Measurements from ENCODE around the gene PCK1.

Gene PCK1

DNA sequence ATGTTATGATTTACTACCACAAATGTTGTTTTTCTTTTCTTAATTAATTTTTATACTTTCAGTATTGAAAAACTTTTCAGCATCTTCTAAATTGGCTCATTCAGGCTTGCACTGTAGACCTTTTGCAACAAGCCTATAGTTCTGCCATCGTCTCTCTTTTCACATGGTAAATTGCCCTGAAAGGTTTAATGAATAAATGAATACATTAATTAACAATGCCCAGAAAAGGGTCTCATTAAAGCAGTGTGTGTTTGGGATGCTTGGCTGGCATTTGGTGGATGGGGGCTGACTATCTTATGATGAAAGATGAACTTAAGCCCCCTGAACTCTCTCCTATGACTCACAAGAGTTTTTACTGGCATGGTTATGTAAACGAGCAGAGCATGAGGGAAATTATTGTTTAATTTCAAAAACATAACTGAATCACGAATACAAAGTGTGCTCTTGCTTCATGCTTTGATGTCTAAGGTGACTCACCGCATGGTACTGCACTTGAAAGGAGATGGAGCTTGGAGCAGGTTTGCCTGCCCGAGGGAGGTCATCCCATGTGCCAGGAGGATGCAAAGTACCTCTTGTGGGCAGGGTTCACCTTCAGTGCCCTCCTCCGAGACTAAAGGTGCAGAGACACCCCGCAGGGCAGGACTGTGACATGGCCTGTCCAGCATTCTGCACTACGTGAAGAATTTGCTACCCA lies 13.8 kb upstream of the PCK1 start:
- H3K9me3 ChIP-seq (ENCODE audit: insufficient read depth, low read length) = no peaks in the 10 kb centered on the region
- H2AFZ ChIP-seq (ENCODE audit: low read depth, low read length) = no peak overlapping the region
- 0 out of 2 replicates have a peak, but pooled peaks cover 5% of the 10 kb centered on the region for H4K20me1 ChIP-seq (ENCODE audit: insufficient read depth, low read length)
- H3K36me3 ChIP-seq (replicated peaks; ENCODE audit: low read depth, low read length) = no peaks in the 10 kb centered on the region
- no peaks in the 10 kb centered on the region for H3K79me2 ChIP-seq (ENCODE audit: low read length)
- no peak overlapping the region for H3K4me3 ChIP-seq (ENCODE audit: low read length)
- H3K4me2 ChIP-seq (ENCODE audit: low read length) = no peak overlapping the region
- H3K9ac ChIP-seq (ENCODE audit: low read length) = no peak overlapping the region
- peaks cover 88% of the 10 kb centered on the region for H3K27me3 ChIP-seq (ENCODE audit: low read depth, low read length)
- H3K4me1 ChIP-seq (ENCODE audit: low read length) = no peaks in the 10 kb centered on the region
- TF ChIP-seq, protein P1, sequence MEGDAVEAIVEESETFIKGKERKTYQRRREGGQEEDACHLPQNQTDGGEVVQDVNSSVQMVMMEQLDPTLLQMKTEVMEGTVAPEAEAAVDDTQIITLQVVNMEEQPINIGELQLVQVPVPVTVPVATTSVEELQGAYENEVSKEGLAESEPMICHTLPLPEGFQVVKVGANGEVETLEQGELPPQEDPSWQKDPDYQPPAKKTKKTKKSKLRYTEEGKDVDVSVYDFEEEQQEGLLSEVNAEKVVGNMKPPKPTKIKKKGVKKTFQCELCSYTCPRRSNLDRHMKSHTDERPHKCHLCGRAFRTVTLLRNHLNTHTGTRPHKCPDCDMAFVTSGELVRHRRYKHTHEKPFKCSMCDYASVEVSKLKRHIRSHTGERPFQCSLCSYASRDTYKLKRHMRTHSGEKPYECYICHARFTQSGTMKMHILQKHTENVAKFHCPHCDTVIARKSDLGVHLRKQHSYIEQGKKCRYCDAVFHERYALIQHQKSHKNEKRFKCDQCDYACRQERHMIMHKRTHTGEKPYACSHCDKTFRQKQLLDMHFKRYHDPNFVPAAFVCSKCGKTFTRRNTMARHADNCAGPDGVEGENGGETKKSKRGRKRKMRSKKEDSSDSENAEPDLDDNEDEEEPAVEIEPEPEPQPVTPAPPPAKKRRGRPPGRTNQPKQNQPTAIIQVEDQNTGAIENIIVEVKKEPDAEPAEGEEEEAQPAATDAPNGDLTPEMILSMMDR (IDR thresholded peaks at IDR 0.05; ENCODE audit: low read depth, low read length) = no peak
- no peak for TF ChIP-seq EZH2phosphoT487 (IDR thresholded peaks at IDR 0.05; ENCODE audit: low read depth)
- no peak overlapping the region for H3K27ac ChIP-seq (ENCODE audit: low read length)

DNA sequence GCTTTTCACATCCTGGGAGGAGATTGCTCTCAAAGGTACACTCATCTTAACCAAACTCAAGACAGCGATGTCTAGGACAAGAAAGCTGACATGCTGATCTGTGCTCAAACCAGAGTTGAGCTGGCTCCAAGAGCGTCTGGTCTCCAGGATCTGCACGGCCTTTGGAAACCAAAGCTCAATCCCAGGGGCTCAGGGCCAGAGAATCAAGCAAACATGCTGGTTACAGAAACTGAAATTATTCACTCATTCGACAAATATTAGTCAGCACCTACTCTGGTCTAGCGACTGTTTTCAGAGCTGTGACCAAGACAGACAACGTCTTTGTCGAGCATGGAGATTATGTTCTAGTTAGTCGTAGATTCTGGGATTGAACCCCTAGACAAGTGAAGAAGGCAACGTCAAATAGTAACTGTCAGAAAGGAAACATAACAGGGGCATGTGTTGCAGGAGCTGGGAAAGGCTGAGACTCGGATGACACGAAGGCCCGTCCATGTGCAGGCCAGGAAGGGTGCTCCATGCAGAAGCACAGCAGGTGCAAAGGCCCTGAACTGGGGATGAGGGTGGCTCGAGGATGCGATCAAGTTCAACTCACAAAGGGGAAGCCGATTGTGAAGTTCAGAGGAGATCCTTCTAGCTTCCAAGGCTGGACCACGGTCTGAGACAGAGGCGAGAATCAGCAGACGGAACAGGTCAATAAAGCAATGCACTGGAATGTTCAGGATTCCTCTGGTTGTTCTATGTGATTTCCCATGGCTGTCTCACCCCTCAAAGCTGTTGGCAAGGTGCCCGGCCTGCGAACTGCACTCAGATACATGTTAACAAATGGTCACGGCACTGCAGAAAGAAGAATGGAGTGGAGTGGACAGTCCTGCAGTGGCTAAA lies 12.5 kb upstream of the PCK1 start:
- no peaks in the 10 kb centered on the region for H3K79me2 ChIP-seq (ENCODE audit: low read length)
- H2AFZ ChIP-seq (ENCODE audit: low read depth, low read length) = no peak overlapping the region
- H3K27ac ChIP-seq (ENCODE audit: low read length) = no peak overlapping the region
- no peak overlapping the region for H3K4me3 ChIP-seq (ENCODE audit: low read length)
- 0 out of 2 replicates have a peak, but pooled peaks cover 5% of the 10 kb centered on the region for H4K20me1 ChIP-seq (ENCODE audit: insufficient read depth, low read length)
- TF ChIP-seq, protein P1 (IDR thresholded peaks at IDR 0.05; ENCODE audit: low read depth, low read length) = no peak
- no peak for TF ChIP-seq EZH2phosphoT487 (IDR thresholded peaks at IDR 0.05; ENCODE audit: low read depth)
- no peaks in the 10 kb centered on the region for H3K36me3 ChIP-seq (replicated peaks; ENCODE audit: low read depth, low read length)
- H3K9me3 ChIP-seq (ENCODE audit: insufficient read depth, low read length) = no peaks in the 10 kb centered on the region
- H3K9ac ChIP-seq (ENCODE audit: low read length) = no peak overlapping the region
- no peaks in the 10 kb centered on the region for H3K4me1 ChIP-seq (ENCODE audit: low read length)
- peaks cover 88% of the 10 kb centered on the region for H3K27me3 ChIP-seq (ENCODE audit: low read depth, low read length)
- H3K4me2 ChIP-seq (ENCODE audit: low read length) = no peak overlapping the region

DNA sequence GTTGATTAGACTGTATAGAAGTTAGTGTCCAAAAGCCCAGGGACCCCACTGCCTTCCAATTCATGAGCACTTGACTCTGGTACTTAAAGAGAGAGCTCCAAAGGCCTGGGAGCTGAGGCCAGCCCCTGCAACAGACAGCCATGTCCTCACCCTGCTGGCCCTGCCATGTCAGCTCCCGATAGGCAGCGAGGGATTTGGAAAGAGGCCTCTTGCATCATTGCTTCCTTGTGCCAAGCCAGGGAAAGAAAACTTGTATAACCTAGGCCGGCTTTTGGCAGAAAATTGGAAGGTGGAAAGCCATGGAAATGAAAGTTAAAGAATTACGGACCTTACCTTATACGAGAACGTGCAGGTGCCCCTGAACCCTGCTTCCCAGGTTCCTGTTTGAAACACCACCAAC lies 8.4 kb upstream of the PCK1 start:
- H3K4me2 ChIP-seq (ENCODE audit: low read length) = no peak overlapping the region
- no peak overlapping the region for H3K27ac ChIP-seq (ENCODE audit: low read length)
- H4K20me1 ChIP-seq (ENCODE audit: insufficient read depth, low read length) = 0 out of 2 replicates have a peak, but pooled peaks cover 5% of the 10 kb centered on the region
- H3K27me3 ChIP-seq (ENCODE audit: low read depth, low read length) = peaks cover 86% of the 10 kb centered on the region
- H3K4me3 ChIP-seq (ENCODE audit: low read length) = no peak overlapping the region
- TF ChIP-seq, protein P1 (IDR thresholded peaks at IDR 0.05; ENCODE audit: low read depth, low read length) = no peak
- TF ChIP-seq EZH2phosphoT487 (IDR thresholded peaks at IDR 0.05; ENCODE audit: low read depth) = no peak
- H3K4me1 ChIP-seq (ENCODE audit: low read length) = no peaks in the 10 kb centered on the region
- H3K9ac ChIP-seq (ENCODE audit: low read length) = no peak overlapping the region
- no peaks in the 10 kb centered on the region for H3K9me3 ChIP-seq (ENCODE audit: insufficient read depth, low read length)
- H2AFZ ChIP-seq (ENCODE audit: low read depth, low read length) = no peak overlapping the region
- H3K79me2 ChIP-seq (ENCODE audit: low read length) = no peaks in the 10 kb centered on the region
- H3K36me3 ChIP-seq (replicated peaks; ENCODE audit: low read depth, low read length) = no peaks in the 10 kb centered on the region

- H3K4me1 ChIP-seq (ENCODE audit: low read length) = no peaks in the 10 kb centered on the region
- no peak overlapping the region for H3K27ac ChIP-seq (ENCODE audit: low read length)
- TF ChIP-seq EZH2phosphoT487 (IDR thresholded peaks at IDR 0.05; ENCODE audit: low read depth) = no peak
- TF ChIP-seq, protein P1 (IDR thresholded peaks at IDR 0.05; ENCODE audit: low read depth, low read length) = no peak
- H3K4me2 ChIP-seq (ENCODE audit: low read length) = no peak overlapping the region
- no peak overlapping the region for H3K9ac ChIP-seq (ENCODE audit: low read length)
- no peaks in the 10 kb centered on the region for H4K20me1 ChIP-seq (ENCODE audit: insufficient read depth, low read length)
- H3K27me3 ChIP-seq (ENCODE audit: low read depth, low read length) = peaks cover 86% of the 10 kb centered on the region
- no peaks in the 10 kb centered on the region for H3K79me2 ChIP-seq (ENCODE audit: low read length)
- no peaks in the 10 kb centered on the region for H3K9me3 ChIP-seq (ENCODE audit: insufficient read depth, low read length)
- H2AFZ ChIP-seq (ENCODE audit: low read depth, low read length) = no peak overlapping the region
- H3K36me3 ChIP-seq (replicated peaks; ENCODE audit: low read depth, low read length) = no peaks in the 10 kb centered on the region
- no peak overlapping the region for H3K4me3 ChIP-seq (ENCODE audit: low read length)
Observed at GRCh38 chr20:57553376-57554018, 7.4 kb upstream of the PCK1 start.

Data from OCI-LY3 (cell line).